Mucosa of rectum (tissue), 2 donors: Measurements from ENCODE around the gene KRT76.

Experiments
- H3K27ac ChIP-seq, 2 donors: one replicate each; pipeline ENCODE4 v1.7.0; 2013; ENCODE audit warnings: inconsistent platforms in 2 of 2, low read depth in 2 of 2, low read length in 2 of 2
- H3K27me3 ChIP-seq, 2 donors: one replicate each; pipeline ENCODE4 v1.7.0; 2013; ENCODE audit warnings: low read length in 2 of 2; ENCODE audit not compliant: control insufficient read depth in 2 of 2, insufficient read depth in 2 of 2
- H3K36me3 ChIP-seq, 2 donors: one replicate each; pipeline ENCODE4 v1.7.0; 2013; ENCODE audit warnings: low read length in 2 of 2; ENCODE audit not compliant: control insufficient read depth in 2 of 2, insufficient read depth in 2 of 2
- H3K4me1 ChIP-seq, 2 donors: one replicate each; pipeline ENCODE4 v1.7.0; 2013; ENCODE audit warnings: low read length in 2 of 2, mild to moderate bottlenecking in 1 of 2; ENCODE audit not compliant: control insufficient read depth in 2 of 2, insufficient read depth in 2 of 2
- H3K4me3 ChIP-seq, 2 donors: one replicate each; pipeline ENCODE4 v1.7.0; 2013; ENCODE audit warnings: low read length in 2 of 2
- H3K9ac ChIP-seq, 2 donors: one replicate each; pipeline ENCODE4 v1.7.0; 2013; ENCODE audit warnings: low read length in 2 of 2, low read depth in 1 of 2, mild to moderate bottlenecking in 1 of 2
- H3K9me3 ChIP-seq, 2 donors: one replicate each; pipeline ENCODE4 v1.7.0; 2013; ENCODE audit warnings: low read length in 2 of 2; ENCODE audit not compliant: control insufficient read depth in 2 of 2
- donor health status: healthy.
- donor health status: Normal muscosa, but diverticular disease.

KRT76 gene

DNA sequence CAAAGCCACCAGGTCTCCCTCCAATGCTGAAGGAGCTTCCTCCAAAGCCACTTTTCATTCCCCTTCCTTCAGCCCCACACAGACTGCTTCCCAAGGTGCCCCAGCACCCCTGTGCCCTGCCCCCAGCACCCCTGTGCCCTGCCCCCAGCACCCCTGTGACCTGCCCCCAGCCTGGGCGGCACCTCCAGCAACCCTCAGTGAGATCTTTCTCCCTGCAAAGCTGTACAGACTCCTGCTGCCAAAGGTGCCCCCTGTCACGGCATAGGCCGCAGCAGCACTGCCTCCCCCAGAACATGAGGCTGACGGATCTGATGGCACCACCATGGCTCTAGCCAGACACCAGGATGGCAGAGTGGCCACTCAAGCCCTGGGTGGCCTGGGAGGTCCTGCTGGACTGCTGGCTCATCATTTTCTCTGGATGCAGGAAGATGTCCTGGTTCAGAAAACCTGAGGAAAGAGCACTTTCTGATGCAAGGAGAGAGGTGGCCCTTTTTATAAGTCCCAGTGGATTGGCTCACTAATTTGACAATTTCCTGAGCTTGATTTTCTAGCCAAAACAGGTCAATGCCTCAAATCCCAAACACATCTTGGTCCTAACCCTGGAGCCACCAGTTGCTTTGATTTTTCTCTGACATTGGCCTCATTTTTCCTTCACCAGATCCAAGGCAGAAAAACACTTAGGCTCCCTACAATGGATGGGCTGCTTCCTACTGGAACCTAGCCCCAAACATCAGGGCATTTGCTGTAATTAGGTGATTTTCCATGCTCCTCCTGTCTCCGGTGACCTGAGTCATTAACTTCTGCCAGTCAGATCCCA, 41.1 kb downstream of the KRT76 start:
- Histone ChIP-seq H3K4me1 (no peaks in the 10 kb centered on the region), H3K4me3 (no peak overlapping the region), H3K36me3 (no peaks in the 10 kb centered on the region), H3K27me3 (no peaks in the 10 kb centered on the region), H3K27ac (no peak overlapping the region), H3K9ac (no peak overlapping the region), H3K9me3 (no peaks in the 10 kb centered on the region)

DNA sequence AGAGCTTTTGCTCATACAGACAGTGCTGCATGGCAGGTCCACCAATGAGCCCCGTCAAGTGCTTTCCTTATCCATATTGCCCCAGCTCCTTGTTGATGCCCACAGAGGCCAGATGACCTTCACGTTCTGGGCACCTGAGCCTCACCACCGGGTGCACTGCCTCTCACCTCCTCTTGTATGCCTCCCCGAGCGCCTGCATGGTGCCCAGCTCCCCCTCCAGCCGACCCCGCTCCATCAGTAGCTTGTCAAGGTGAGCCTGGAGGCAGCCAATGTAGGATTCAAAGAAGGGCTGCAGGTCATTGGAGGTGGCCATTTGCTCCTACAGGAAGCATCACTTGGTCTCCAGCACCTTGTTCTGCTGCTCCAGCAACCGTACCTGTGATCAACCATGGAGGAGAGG, 42.0 kb downstream of the KRT76 start:
- Histone ChIP-seq H3K36me3 (no peaks in the 10 kb centered on the region), H3K9ac (no peak overlapping the region), H3K4me1 (no peaks in the 10 kb centered on the region), H3K27ac (no peak overlapping the region), H3K4me3 (no peak overlapping the region), H3K9me3 (no peaks in the 10 kb centered on the region), H3K27me3 (no peaks in the 10 kb centered on the region)

DNA sequence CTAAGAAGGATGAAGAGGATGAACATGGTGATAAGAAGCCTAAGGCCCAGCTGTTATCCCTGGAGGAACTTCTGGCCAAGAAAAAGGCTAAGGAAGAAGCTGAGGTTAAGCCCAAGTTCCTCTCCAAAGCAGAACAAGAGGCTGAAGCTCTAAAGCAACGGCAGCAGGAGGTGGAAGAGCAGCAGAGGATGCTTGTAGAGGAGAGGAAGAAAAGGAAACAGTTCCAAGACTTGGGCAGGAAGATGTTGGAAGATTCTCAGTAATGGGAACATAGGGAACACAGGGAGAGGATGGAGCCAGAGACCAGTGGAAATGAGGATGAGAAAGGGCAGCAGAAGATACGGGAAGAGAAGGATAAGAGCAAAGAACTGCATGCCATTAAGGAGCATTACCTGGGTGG, 46.4 kb downstream of the KRT76 start:
- Histone ChIP-seq H3K36me3 (no peaks in the 10 kb centered on the region), H3K4me1 (no peaks in the 10 kb centered on the region), H3K27me3 (no peaks in the 10 kb centered on the region), H3K4me3 (no peak overlapping the region), H3K9me3 (no peaks in the 10 kb centered on the region), H3K9ac (no peak overlapping the region), H3K27ac (no peak overlapping the region)

DNA sequence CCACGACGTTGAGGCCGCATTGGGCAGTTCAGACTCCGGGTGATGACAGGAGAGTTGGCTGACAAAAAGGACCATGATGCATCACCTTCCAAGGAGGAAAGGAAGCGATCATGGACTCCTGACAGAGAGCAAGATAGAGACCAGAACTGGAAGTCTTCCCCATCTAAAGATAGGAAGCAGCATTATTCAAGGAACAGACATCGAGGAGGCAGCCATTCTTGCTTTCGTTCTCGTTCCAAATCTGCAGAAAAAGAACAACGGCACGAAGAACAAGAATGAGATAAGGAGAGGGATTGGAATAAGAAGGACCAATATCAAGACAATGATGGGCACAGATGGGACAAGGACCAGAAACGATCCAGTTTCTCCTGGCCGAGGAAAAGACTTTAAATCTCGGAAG, 46.8 kb downstream of the KRT76 start:
- H3K9ac ChIP-seq, result no peak overlapping the region
- no peaks in the 10 kb centered on the region for H3K27me3 ChIP-seq
- no peaks in the 10 kb centered on the region for H3K36me3 ChIP-seq
- no peaks in the 10 kb centered on the region for H3K4me1 ChIP-seq
- no peak overlapping the region for H3K27ac ChIP-seq
- H3K4me3 ChIP-seq, result no peak overlapping the region
- H3K9me3 ChIP-seq, result no peaks in the 10 kb centered on the region

DNA sequence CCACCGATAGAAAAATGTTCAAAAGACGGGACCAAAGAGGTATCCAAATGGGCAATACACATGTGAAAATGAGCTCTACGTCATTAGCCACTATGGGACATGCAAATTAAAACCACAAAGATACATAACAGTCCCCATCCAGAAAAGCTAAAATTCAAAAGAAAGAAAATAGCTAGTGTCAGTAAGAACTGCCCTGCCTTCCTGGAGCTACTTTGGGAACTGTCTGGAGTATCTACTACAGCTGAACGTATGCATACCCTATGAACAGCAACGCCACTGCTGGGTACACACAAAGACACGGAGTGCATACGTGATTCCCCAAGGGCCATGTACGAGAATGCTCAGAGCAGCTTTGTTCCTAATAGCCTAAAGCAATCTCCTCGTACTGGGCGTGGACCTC, 48.0 kb downstream of the KRT76 start:
- no peak overlapping the region for H3K4me3 ChIP-seq
- no peaks in the 10 kb centered on the region for H3K27me3 ChIP-seq
- no peak overlapping the region for H3K9ac ChIP-seq
- H3K27ac ChIP-seq, result no peak overlapping the region
- H3K4me1 ChIP-seq, result no peaks in the 10 kb centered on the region
- no peaks in the 10 kb centered on the region for H3K9me3 ChIP-seq
- H3K36me3 ChIP-seq, result no peaks in the 10 kb centered on the region

DNA sequence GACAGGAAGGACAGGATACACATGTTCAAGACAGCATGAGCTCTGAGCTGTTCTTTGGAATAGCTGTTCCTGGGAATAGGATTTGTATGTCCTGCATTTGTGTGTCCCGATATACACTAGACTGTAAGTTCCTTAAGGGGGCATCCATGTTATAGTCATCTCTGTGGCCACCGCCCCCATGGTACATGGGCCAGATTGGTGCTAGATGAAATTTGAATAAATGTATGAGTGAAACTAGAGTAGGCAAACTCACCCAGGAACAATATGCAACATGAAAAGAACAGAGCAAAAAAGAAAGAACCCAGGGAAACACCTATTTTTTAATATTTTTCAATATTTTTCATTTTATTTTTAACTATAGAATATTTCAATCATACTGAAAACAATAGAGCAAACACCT, 48.8 kb downstream of the KRT76 start:
- Histone ChIP-seq H3K9ac (no peak overlapping the region), H3K4me3 (no peak overlapping the region), H3K27ac (no peak overlapping the region), H3K9me3 (no peaks in the 10 kb centered on the region), H3K27me3 (no peaks in the 10 kb centered on the region), H3K36me3 (no peaks in the 10 kb centered on the region), H3K4me1 (no peaks in the 10 kb centered on the region)

DNA sequence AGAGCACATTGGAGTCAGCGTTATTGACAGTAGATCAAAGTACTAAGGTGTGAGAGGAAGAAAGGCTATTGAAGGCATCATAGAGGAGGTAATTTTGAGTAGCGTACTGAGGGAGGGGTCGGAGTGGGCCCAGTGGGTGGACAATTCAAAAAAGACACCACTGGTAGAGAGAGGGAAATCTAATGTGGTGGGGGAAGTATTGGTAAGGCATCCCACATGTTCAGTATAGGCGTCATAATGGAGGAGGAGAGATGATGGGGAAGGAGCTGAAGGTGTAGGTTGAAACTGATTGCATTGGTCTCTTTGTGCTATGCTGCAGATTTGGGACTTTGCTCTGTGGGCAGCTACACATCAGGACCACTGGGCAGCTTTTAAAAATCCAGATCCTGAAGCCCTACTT, 50.1 kb downstream of the KRT76 start:
- no peaks in the 10 kb centered on the region for H3K9me3 ChIP-seq

DNA sequence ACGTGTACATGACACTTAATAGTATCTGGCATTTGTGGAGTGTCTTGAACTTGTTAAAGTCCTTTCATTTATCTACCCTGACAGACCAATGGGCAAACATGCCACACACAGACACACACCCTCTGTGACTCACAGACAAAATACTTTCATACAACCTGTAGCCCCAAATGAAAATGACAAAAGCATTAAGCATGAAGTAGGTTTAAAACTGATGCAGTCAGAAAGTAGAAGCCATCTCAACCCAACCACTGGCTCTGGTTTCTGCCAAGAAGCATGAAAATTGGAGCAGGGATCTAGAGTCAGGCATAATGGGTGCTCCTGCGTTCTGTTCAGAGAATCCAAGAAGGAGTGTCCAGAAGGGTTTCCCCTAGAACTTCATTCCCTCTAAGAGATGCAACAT, 50.7 kb downstream of the KRT76 start:
- Histone ChIP-seq H3K27ac (no peak overlapping the region), H3K4me1 (no peaks in the 10 kb centered on the region), H3K36me3 (no peaks in the 10 kb centered on the region), H3K4me3 (no peak overlapping the region), H3K9ac (no peak overlapping the region), H3K9me3 (no peaks in the 10 kb centered on the region), H3K27me3 (no peaks in the 10 kb centered on the region)

More for the DNA sequence above, 50.1 kb downstream of the KRT76 start:
- Histone ChIP-seq H3K27me3 (no peaks in the 10 kb centered on the region), H3K4me3 (no peak overlapping the region), H3K4me1 (no peaks in the 10 kb centered on the region), H3K27ac (no peak overlapping the region), H3K9ac (no peak overlapping the region), H3K36me3 (no peaks in the 10 kb centered on the region)

DNA sequence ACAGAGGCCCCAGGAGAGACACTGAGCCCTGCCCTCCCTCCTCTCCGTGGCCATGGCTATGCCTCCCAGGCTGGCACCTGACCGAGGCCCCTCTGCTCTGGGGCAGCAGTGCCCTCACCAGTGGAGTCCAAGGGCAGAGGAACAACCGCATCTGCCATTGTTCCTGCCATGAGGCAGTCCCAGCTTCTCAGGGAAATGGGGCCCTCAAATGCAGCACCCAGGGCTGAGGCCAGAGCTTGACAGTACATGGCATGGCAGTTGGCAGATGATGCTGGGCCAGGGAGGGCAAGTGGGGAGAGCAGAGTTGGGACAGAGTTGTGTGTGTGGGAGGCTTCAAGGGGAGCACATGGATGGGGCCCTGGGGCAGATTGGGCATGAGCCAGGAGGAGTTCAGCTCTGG, 52.8 kb downstream of the KRT76 start:
- Histone ChIP-seq H3K27ac (no peak overlapping the region), H3K9me3 (no peaks in the 10 kb centered on the region), H3K4me3 (no peak overlapping the region), H3K9ac (no peak overlapping the region), H3K27me3 (no peaks in the 10 kb centered on the region), H3K4me1 (no peaks in the 10 kb centered on the region), H3K36me3 (no peaks in the 10 kb centered on the region)

DNA sequence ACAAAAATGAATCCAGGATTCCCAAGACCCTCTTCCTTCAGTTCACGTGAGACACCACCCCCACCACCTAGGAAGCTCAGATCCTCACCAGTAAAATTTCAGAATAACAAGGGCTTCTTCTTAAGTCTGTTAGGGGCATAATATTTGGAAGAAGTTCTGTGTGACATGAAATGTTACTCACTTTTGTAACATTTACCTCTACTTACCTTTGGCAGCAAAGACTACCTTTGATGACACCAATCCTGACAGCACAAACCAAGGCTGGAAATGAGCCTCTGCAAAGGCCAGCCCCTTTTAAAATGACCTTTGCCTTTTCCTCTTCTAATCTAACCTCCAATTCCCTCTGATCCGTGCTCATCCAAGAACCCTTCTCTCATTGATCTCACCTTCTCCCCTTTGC, 54.5 kb downstream of the KRT76 start:
- H3K27me3 ChIP-seq, result no peaks in the 10 kb centered on the region
- H3K27ac ChIP-seq, result no peak overlapping the region
- no peak overlapping the region for H3K9ac ChIP-seq
- H3K4me1 ChIP-seq, result no peaks in the 10 kb centered on the region
- no peak overlapping the region for H3K4me3 ChIP-seq
- no peaks in the 10 kb centered on the region for H3K36me3 ChIP-seq
- H3K9me3 ChIP-seq, result no peaks in the 10 kb centered on the region
